NCI-H1048 (cell line): ENCODE data around the gene KDM2B.
A peak's percentile ranks its signal among the peaks of the same experiment; 100 is the strongest.

Source experiments
- DNase-seq: peaks from one replicate; lab custom pipeline; 2025; lab: John Stamatoyannopoulos, UW

KDM2B gene

DNA sequence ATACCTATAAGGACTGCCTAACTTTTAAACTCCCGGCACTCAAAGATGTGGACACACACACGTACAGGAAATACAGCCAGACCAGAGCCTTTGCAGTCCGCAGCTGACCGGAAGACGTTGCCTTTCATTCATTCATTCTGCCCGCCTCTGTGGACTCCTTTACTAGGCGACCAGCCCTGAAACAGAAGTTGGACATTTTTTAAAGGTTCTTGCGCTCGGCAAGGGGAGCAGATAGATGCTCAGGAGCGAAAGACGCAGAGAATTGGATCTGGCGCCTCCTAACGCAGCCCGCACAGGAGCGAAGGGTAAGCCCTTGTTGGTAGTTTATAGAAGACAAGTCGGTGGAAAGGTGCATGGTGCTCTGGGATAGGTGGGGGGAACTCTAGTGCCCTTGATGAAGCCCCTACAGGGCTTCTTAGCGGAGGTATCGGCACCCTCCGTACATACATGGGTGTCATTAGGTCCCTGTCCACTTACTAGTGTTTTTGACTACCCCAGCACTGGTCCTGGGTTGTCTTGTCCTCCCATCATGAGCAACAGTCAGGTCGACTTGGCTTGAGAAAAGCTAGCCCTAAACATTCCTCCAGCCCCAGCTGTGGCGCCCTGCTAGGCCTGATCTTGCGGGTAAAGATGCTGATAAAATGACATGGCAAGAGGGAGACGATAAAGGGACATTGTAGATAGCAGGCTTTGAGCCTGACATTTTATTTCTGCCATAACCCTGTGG lies at the start of gene KDM2B:
Gene KDM2B (minus strand): TSS at position 65 of the 727 bp plus-strand sequence. CDS start 112 bp downstream, outside the sequence.
- no peak for DNase-seq

GRCh38 chr12:121628536-121628935 lies 47.7 kb upstream of the KDM2B start:
- no peak for DNase-seq

DNA sequence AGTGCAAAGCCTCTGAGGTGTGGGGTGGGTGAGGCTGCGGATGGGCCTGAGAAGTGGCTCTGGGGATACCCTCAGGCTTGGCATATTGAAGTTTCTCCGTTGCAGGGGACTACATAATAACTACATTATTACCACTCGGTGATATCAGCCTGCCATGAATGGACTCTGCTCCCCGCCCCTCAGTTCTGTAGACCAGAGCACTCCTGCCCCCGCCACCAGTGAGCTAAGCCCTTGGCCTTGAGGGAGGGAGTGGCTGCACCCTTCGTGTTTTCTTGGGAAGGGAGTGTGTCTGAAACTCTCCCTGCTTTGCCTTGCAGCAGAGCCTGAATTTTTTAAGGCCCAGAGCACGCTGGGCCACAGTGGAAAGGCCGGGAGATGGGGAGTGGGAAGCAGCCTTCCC lies 47.2 kb upstream of the KDM2B start:
- DNase-seq, result no peak

GRCh38 chr12:121626853-121627640 lies 46.2 kb upstream of the KDM2B start:
- no peak for DNase-seq

DNA sequence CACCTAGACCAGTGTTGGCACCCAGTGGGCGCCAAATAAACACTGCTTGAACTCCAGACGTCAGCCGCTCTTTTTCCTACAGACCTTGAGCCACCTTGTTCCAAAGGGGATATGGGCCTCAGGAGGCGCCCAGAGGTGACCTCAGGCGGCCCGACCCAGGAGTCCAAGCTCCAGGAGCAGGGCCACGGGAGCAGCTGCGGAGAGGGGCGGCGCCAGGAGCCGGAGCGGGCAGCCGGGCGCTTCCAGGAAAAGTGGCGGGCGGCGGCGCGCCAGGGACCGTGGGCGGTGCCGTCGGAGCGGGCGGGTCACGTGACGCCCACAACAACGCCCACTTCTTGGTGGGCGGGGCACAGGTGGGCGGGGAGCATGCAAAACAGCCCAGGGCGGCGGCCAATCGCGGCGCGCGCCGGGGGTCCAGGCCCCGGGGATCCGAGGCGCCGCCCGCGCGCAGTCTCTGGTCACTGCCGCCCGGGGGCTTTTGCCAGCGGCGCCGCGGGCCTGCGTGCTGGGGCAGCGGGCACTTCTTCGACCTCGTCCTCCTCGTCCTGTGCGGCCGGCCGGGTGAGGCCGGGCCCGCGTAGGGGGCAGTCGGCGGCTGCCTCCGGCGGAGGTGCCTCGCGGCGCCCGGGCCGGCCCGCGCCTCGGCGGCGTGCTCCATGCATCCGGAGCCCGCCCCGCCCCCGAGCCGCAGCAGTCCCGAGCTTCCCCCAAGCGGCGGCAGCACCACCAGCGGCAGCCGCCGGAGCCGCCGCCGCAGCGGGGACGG lies 45.4 kb upstream of the KDM2B start, which contains the start of gene ORAI1:
Gene ORAI1 (plus strand): TSS at position 444 of the 766 bp plus-strand sequence.
- DNase-seq, result peak; percentile 75

DNA sequence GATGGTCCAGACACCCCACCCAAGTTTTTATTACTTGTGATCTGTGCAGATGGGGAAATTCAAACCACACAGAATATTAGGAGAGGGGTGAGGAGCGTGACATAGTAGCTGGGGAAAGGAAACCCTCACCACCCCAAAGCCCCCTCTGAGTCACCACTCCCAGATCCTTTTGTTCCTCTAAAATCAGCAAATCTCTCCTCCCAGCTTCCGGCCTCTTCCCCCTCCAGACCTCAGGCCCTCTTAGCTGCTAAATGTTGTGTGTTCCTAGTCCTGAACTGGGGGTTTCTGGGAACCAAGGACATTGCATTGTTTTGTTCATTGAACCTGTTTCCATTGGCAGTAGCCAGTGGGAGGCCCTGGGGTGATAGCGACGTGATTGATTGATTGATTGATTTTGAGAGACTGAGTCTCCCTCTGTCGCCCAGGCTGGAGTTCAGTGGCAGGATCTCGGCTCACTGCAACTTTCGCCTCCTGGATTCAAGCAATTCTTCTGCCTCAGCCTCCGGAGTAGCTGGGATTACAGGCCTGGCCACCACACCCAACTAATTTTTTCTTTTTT lies 39.6 kb upstream of the KDM2B start:
- no peak for DNase-seq

DNA sequence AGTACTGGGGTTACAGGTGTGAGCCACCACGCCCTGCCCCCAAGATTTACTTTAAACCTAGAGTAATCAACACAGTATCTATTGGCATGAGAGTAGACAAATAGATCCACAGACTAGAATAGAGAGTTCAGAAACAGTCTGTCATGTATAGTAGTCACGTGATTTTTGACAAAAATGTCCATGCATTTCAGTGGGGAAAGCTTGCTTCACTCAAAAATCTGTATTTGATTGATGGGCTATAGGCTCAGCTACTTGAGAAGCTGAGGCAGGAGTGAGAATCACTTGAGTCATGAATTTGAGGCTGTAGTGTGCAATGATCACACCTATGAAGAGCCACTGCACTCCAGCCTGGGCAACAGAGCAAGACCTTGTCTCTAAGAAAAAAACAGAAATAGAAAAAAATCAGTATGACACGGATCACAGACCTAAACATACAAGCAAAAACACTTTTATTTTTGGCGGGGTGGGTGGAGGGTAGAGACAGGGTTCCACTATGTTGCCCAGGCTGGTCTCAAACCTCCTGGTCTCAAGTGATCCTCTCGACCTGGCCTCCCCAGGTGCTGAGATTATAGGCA lies 37.9 kb upstream of the KDM2B start:
- no peak for DNase-seq

- DNase-seq, result no peak
These were observed 34.1 kb upstream of the KDM2B start for GRCh38 chr12:121614872-121615467.

- DNase-seq, result no peak
These were observed 32.6 kb upstream of the KDM2B start for GRCh38 chr12:121613462-121613861.

DNA sequence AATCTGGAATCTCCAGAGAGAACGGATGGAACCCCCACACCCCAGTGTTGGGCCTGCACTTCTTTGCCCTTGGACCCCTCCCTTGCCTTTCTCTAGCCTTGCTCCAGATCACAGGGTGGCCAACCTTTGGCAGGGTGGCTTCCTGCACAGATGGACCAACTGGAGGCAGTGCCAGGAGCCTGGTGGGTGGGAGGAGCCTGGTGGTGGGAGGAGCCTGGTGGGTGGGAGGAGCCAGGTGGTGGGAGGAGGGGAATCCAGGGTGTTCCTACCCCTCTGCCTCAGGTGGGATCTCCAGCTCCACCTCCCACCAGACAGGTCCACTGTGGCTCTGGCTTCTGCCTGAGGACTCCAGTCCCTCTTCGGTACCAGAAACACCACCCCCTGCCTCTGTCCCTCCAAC lies 30.5 kb upstream of the KDM2B start:
- no peak for DNase-seq

DNA sequence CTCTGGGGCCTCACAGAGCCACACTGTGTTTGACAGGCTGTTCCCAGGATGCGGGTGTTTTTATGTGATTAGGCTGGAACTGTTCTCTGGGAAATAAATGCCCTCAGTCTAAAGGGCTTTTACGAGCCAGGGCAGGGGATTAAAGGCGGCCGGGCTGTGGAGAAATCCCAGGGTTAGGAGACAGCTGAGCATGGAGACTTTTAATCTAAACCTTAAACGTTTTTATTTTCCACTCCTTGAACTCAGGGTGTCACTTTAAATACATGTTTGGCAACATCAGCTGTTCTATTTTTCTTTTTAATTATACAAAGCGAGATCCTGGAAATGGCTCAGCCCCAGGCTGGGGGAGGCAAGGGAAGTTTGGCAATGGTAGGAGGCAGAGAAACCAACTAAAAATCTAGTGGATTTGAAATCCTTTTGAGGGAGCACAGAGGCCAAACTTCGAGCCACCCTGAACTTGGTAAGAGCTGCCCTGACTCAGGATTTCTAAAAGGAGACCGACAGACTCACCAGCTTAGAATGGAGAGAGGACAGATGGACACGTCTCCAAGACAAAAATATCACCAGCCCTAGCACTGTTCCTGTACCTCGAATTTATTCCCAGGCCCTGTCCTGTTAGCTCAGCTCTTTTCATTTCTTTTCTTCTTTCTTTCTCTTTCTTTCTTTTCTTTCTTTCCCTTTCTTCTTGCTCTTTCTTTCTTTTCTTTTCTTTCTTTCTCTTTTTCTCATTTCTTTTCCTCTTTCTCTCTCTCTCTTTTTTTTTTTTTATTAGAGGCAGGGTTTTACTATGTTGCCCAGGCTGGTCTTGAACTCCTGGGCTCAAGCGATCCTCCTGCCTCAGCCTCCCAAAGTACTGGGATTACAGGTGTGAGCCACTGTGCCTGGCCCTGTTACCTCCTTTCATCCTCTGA lies 29.7 kb upstream of the KDM2B start:
- no peak for DNase-seq

DNA sequence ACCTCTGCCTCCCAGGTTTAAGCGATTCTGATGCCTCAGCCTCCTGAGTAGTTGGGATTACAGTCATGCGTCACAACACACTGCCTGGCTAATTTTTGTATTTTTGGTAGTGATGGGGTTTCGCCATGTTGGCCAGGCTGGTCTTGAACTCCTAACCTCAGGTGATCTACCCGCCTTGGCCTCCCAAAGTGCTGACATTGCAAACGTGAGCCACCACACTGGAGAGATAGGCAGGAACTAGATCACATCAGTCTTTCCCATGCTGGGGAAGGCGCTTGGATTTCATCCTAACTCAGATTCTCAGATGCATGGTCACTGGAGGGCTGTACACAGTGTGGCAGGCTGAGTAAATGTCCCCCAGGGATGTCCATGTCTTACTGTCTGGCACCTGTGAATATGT lies 27.5 kb upstream of the KDM2B start:
- no peak for DNase-seq

- DNase-seq, result no peak
These were observed 22.8 kb upstream of the KDM2B start for GRCh38 chr12:121603581-121603980.

GRCh38 chr12:121602766-121603165 lies 21.9 kb upstream of the KDM2B start:
- DNase-seq, result no peak

- DNase-seq, result no peak
These were observed 20.0 kb upstream of the KDM2B start for GRCh38 chr12:121600702-121601336.

- DNase-seq, result no peak
These were observed 15.7 kb upstream of the KDM2B start for GRCh38 chr12:121596526-121596925.

DNA sequence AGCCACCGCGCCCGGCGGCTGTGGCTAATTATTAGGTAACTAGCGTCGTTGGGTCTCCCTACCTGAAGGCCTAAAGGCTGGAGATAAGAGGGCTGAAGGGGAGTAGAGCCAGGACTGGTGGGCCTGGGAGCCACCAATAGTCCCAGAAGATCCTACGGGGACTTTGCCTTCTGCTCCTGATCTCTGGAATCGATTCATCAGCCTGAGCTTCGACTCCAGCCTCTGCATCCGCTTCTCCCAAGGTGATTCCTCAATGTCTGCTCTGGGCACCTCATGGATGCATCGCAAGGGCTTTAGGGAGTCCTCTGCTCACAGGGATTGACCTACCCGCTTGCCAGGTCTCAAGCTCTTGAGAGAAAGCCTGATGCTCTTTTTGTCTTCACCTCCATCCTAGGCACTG lies 14.7 kb upstream of the KDM2B start:
- DNase-seq, result no peak

- DNase-seq, result no peak
These were observed 11.5 kb upstream of the KDM2B start for GRCh38 chr12:121592320-121592719.

- DNase-seq, result no peak
These were observed 9.8 kb upstream of the KDM2B start for GRCh38 chr12:121590476-121591143.
